Spleen (tissue), 11 donors: ENCODE results near the gene GFRAL. TPM values are rescaled to one million over a fixed set of nuclear protein-coding genes. Genes with fewer than 3 reads are reported as not detected.

Experiments
- DNase-seq: peaks from one replicate; pipeline ENCODE4 v3.0.0-alpha.2; 2020
- H3K27ac ChIP-seq, 8 donors: fragments of 200-600 bp; sonication (generic) in 7 of 8; 1 replicate in 4 of 8; 2 replicates in 4 of 8; pipeline versions ENCODE4 v1.5.0 to v1.8.0; 2016 to 2021; ENCODE audit warnings: inconsistent platforms in 4 of 8, mild to moderate bottlenecking in 4 of 8, moderate library complexity in 1 of 8
- H3K27me3 ChIP-seq, 7 donors: fragments of 200-600 bp; sonication (generic) in 6 of 7; replicated peaks in 1 of 7; 1 replicate in 4 of 7; 2 replicates in 3 of 7; pipeline versions ENCODE4 v1.5.0 to v1.8.0; 2016 to 2021; ENCODE audit warnings: inconsistent platforms in 3 of 7, mild to moderate bottlenecking in 1 of 7
- H3K36me3 ChIP-seq, 6 donors: fragments of 200-600 bp; sonication (generic) in 5 of 6; 1 replicate in 4 of 6; 2 replicates in 2 of 6; pipeline versions ENCODE4 v1.5.0 to v1.8.0; 2016 to 2021; ENCODE audit warnings: inconsistent platforms in 2 of 6
- H3K4me1 ChIP-seq, 6 donors: fragments of 200-600 bp; sonication (generic) in 5 of 6; 1 replicate in 3 of 6; 2 replicates in 3 of 6; pipeline versions ENCODE4 v1.5.0 to v1.8.0; 2016 to 2021; ENCODE audit warnings: inconsistent platforms in 3 of 6
- H3K4me3 ChIP-seq, 8 donors: fragments of 200-600 bp; sonication (generic) in 7 of 8; 1 replicate in 4 of 8; 2 replicates in 4 of 8; pipeline versions ENCODE4 v1.5.0 to v1.8.0; 2016 to 2021; ENCODE audit warnings: inconsistent platforms in 4 of 8, mild to moderate bottlenecking in 4 of 8, moderate library complexity in 2 of 8
- H3K9me3 ChIP-seq, 8 donors: fragments of 200-600 bp; sonication (generic) in 7 of 8; 1 replicate in 4 of 8; 2 replicates in 4 of 8; pipeline versions ENCODE4 v1.5.0 to v1.8.0; 2016 to 2021; ENCODE audit warnings: inconsistent platforms in 4 of 8
- CTCF ChIP-seq, 11 experiments: fragments of 200-600 bp in 7 of 11; fragments of 450-650 bp in 4 of 11; sonication (generic) in 4 of 11; IDR thresholded peaks in 8 of 11; conservative IDR thresholded peaks in 3 of 11; 1 replicate in 7 of 11; 2 replicates in 4 of 11; pipeline versions ENCODE4 v1.4.0 to v1.8.0; 2016 to 2021; ENCODE audit warnings: antibody characterized with exemption in 11 of 11, inconsistent platforms in 4 of 11, mild to moderate bottlenecking in 1 of 11
- POLR2A ChIP-seq, 3 donors: fragments of 450-650 bp; IDR thresholded peaks; one replicate each; pipeline ENCODE4 v1.5.1; 2017; ENCODE audit warnings: antibody characterized with exemption in 3 of 3, mild to moderate bottlenecking in 1 of 3
- POLR2AphosphoS5 ChIP-seq, 3 donors: sonication (generic); formaldehyde crosslinking; IDR thresholded peaks; one replicate each; pipeline ENCODE4 v1.5.1; 2017; ENCODE audit warnings: antibody characterized with exemption in 3 of 3
- WGBS, 5 donors: extraction: QIAGEN DNeasy Blood & Tissue Kit in 3 of 5; methylation state at CpG; one replicate each; pipeline versions ENCODE4 v1.1.5 to v1.1.7; 2013 to 2018; 5-methylcytosine and 5-hydroxymethylcytosine counted together
- intact Hi-C: fragments of 100-400 bp; cut with DNase I; formaldehyde crosslinking; loops from one replicate; pipeline ENCODE4 v1.15.0; 2023; ENCODE audit warnings: low total_unique reads
- polyA plus RNA-seq, 3 donors: library from polyadenylated mRNA; stranded (reverse); fragments of 200-250 nt; gene quantifications; one replicate each; pipeline ENCODE4 v1.2.1, GENCODE V29; 2013
- total RNA-seq, 7 donors: library from RNA; depleted of rRNA in 3 of 7; stranded (reverse); fragments of >200 nt in 3 of 7; fragmentation: NEBNext Ultra II Directional in 4 of 7; extraction: Animal tissue kit (Norgen Biotek cat#: 25700) in 4 of 7; gene quantifications; one replicate each; pipeline versions ENCODE4 v1.1.0 to v1.2.1, GENCODE V29; 2016 to 2021
- donor health status: healthy with polysubstance abuse.
- donor health status: DM: no; HTN: no; CAD: no; lungs with moderate emphysema.
- donor health status: DM: no; HTN: no; CAD: no.
- donor health status: Bipolar disorder and iron deficiency.
- donor health status: healthy.
- donor health status: DM: no; HTN: no; CAD: no.
- donor health status: DM: yes; HTN: yes; CAD: no.

The GFRAL gene
- total and polyA plus RNA-seq, 10 donors = not detected

- Histone ChIP-seq H3K4me1 (no peaks in the 10 kb centered on the region), H3K4me3 (no peak overlapping the region), H3K36me3 (no peaks in the 10 kb centered on the region), H3K9me3 (peaks cover 0 to 20% (median 1%) of the 10 kb centered on the region in 8 donors), H3K27ac (no peak overlapping the region), H3K27me3 (no peaks in the 10 kb centered on the region)
- intact Hi-C loops = no loop called here
- no peak for DNase-seq
- no peak for TF ChIP-seq CTCF (IDR thresholded peaks at IDR 0.05 in 8 of 11, conservative IDR thresholded peaks at IDR 0.05 in 3 of 11)
- TF ChIP-seq POLR2A (IDR thresholded peaks at IDR 0.05) = no peak
- no peak for TF ChIP-seq POLR2AphosphoS5 (IDR thresholded peaks at IDR 0.05)
These were observed 83.4 kb downstream of the GFRAL start for GRCh38 chr6:55410674-55411073.

GRCh38 chr6:55423933-55424332, 96.7 kb downstream of the GFRAL start:
- H3K4me1 ChIP-seq = no peaks in the 10 kb centered on the region
- intact Hi-C loops = no loop called here
- no peak overlapping the region for H3K27ac ChIP-seq
- H3K9me3 ChIP-seq = no peaks in the 10 kb centered on the region
- no peak overlapping the region for H3K4me3 ChIP-seq
- WGBS, 5 donors = 53 to 70% (median 59%) methylated on average over 2 of the region's 2 CpGs
- DNase-seq = no peak
- H3K36me3 ChIP-seq = no peaks in the 10 kb centered on the region
- H3K27me3 ChIP-seq = no peaks in the 10 kb centered on the region
- no peak for TF ChIP-seq POLR2AphosphoS5 (IDR thresholded peaks at IDR 0.05)
- TF ChIP-seq POLR2A (IDR thresholded peaks at IDR 0.05) = no peak
- TF ChIP-seq CTCF (IDR thresholded peaks at IDR 0.05 in 8 of 11, conservative IDR thresholded peaks at IDR 0.05 in 3 of 11) = no peak

- no peak for TF ChIP-seq POLR2A (IDR thresholded peaks at IDR 0.05)
- no peak for TF ChIP-seq POLR2AphosphoS5 (IDR thresholded peaks at IDR 0.05)
- no peak for TF ChIP-seq CTCF (IDR thresholded peaks at IDR 0.05 in 8 of 11, conservative IDR thresholded peaks at IDR 0.05 in 3 of 11)
- no peak for DNase-seq
- Histone ChIP-seq H3K9me3 (no peaks in the 10 kb centered on the region), H3K27ac (no peak overlapping the region), H3K4me1 (no peaks in the 10 kb centered on the region), H3K4me3 (no peak overlapping the region), H3K36me3 (no peaks in the 10 kb centered on the region), H3K27me3 (no peaks in the 10 kb centered on the region)
- intact Hi-C loops = no loop called here
- WGBS, 5 donors = 44 to 62% (median 52%) methylated on average over 2 of the region's 2 CpGs
These were observed 106.3 kb downstream of the GFRAL start for GRCh38 chr6:55433446-55434130.

DNA sequence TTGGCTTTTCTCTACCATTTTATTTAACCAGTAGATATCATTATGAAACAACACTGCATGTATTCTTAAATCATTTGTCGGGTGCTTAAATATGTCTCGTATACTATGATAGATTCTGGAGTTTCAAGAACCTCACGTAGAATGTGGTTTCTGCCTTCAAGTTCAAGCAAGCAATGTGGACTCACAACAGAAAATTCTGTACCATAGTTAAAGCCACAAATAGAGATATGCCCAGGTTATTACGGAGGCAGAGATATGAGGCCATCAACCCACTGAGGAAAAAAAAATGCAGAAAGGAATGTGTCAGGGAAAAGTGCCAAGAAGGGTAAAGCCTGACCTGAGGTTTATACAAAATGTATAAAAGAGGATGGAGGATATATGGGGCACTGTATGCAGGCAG, 109.9 kb downstream of the GFRAL start:
- H3K36me3 ChIP-seq = no peaks in the 10 kb centered on the region
- no peak overlapping the region for H3K4me3 ChIP-seq
- no peaks in the 10 kb centered on the region for H3K4me1 ChIP-seq
- DNase-seq = no peak
- intact Hi-C loops = no loop called here
- WGBS, 5 donors = 81 to 90% (median 85%) methylated on average over 4 of the region's 4 CpGs
- no peak for TF ChIP-seq POLR2A (IDR thresholded peaks at IDR 0.05)
- no peak for TF ChIP-seq POLR2AphosphoS5 (IDR thresholded peaks at IDR 0.05)
- no peak for TF ChIP-seq CTCF (IDR thresholded peaks at IDR 0.05 in 8 of 11, conservative IDR thresholded peaks at IDR 0.05 in 3 of 11)
- no peaks in the 10 kb centered on the region for H3K27me3 ChIP-seq
- no peaks in the 10 kb centered on the region for H3K9me3 ChIP-seq
- H3K27ac ChIP-seq = no peak overlapping the region
